Astrocyte of the cerebellum (primary cell): ENCODE results near the gene RAB33A.

ENCODE experiments used
- DNase-seq: peaks from one replicate; pipeline ENCODE4 v3.0.0-alpha.2; 2011; ENCODE audit warnings: low read depth
- H3K4me3 ChIP-seq: 2 replicates; pipeline ENCODE4 v1.5.1; 2011; ENCODE audit warnings: mild to moderate bottlenecking, low read depth, low read length, moderate library complexity
- CTCF ChIP-seq: IDR thresholded peaks from 2 replicates; pipeline ENCODE4 v1.5.1; 2012; ENCODE audit warnings: low read length, low read depth, moderate library complexity, mild to moderate bottlenecking; ENCODE audit errors: missing control alignments
- in situ Hi-C: cut with HindIII; loops from 2 replicates; pipeline ENCODE4 v1.10.0; 2017; ENCODE audit warnings: low sequenced_read_pairs

Gene RAB33A

GRCh38 chrX:130170752-130171445 lies 863 bp upstream of the RAB33A start:
- TF ChIP-seq CTCF, result no peak
- peak overlapping the region; percentile 43 for H3K4me3 ChIP-seq
- no peak for DNase-seq
- in situ Hi-C loops, result no loop called here

- DNase-seq, result no peak
- peak overlapping the region; percentile 43 for H3K4me3 ChIP-seq
- TF ChIP-seq CTCF, result no peak
- in situ Hi-C loops, result no loop called here
Measured at GRCh38 chrX:130172127-130172845, 524 bp downstream of the RAB33A start.

- in situ Hi-C loops, result no loop called here
- no peak overlapping the region for H3K4me3 ChIP-seq
- no peak for TF ChIP-seq CTCF
- no peak for DNase-seq
Measured at GRCh38 chrX:130173190-130173895, 1.6 kb downstream of the RAB33A start.

GRCh38 chrX:130174045-130174704 lies 2.4 kb downstream of the RAB33A start:
- in situ Hi-C loops, result no loop called here
- no peak overlapping the region for H3K4me3 ChIP-seq
- no peak for DNase-seq
- no peak for TF ChIP-seq CTCF

GRCh38 chrX:130174937-130175336 lies 3.2 kb downstream of the RAB33A start:
- in situ Hi-C loops, result no loop called here
- DNase-seq, result no peak
- no peak overlapping the region for H3K4me3 ChIP-seq
- no peak for TF ChIP-seq CTCF

- TF ChIP-seq CTCF, result no peak
- no peak overlapping the region for H3K4me3 ChIP-seq
- DNase-seq, result no peak
- in situ Hi-C loops, result no loop called here
Measured at GRCh38 chrX:130176354-130176776, 4.6 kb downstream of the RAB33A start.
